Calu3 (cell line): Measurements from ENCODE around the gene KSR2. TPM values are rescaled to one million over a fixed set of nuclear protein-coding genes. Genes with fewer than 3 reads are reported as not detected.

Source experiments
- BruUV-seq: library from RNA; stranded (reverse); fragments of 400-500 nt; replicated peaks from 2 replicates; lab custom pipeline; 2021; lab: Mats Ljungman, UMichigan
- CTCF ChIA-PET: fragments of 300-600 bp; sonication (Branson Sonifier 250); formaldehyde crosslinking; loops from one replicate; lab custom pipeline; 2022; ENCODE audit warnings: antibody characterized with exemption; lab: Charles Lee
- DNase-seq: peaks from one replicate; pipeline ENCODE4 v3.0.0; 2022
- H3K27ac Mint-ChIP-seq: one replicate; pipeline ENCODE4 v1.8.0; 2022; ENCODE audit warnings: mixed read lengths; ENCODE audit not compliant: unreplicated experiment
- H3K27me3 Mint-ChIP-seq: one replicate; pipeline ENCODE4 v1.8.0; 2022; ENCODE audit warnings: mixed read lengths; ENCODE audit not compliant: unreplicated experiment
- H3K36me3 Mint-ChIP-seq: one replicate; pipeline ENCODE4 v1.8.0; 2022; ENCODE audit warnings: mild to moderate bottlenecking, moderate library complexity, mixed read lengths; ENCODE audit not compliant: insufficient read depth, unreplicated experiment
- H3K4me1 Mint-ChIP-seq: one replicate; pipeline ENCODE4 v1.8.0; 2022; ENCODE audit warnings: mild to moderate bottlenecking, low read depth, mixed read lengths; ENCODE audit not compliant: unreplicated experiment
- H3K4me3 Mint-ChIP-seq: one replicate; pipeline ENCODE4 v1.8.0; 2022; ENCODE audit warnings: mild to moderate bottlenecking, low read depth, moderate library complexity, mixed read lengths; ENCODE audit not compliant: unreplicated experiment
- H3K9me3 Mint-ChIP-seq: one replicate; pipeline ENCODE4 v1.8.0; 2022; ENCODE audit warnings: low read depth, mixed read lengths; ENCODE audit not compliant: unreplicated experiment
- CTCF ChIP-seq: fragments of 200-600 bp; IDR thresholded peaks from one replicate; pipeline ENCODE4 v1.8.0; 2022; ENCODE audit warnings: antibody characterized with exemption; ENCODE audit not compliant: unreplicated experiment
- intact Hi-C: fragments of 100-400 bp; cut with micrococcal nuclease; formaldehyde crosslinking; loops from one replicate; pipeline ENCODE4 v1.10.0; 2022; ENCODE audit not compliant: unreplicated experiment
- total RNA-seq: library from RNA; stranded (reverse); gene quantifications from 2 replicates; pipeline ENCODE4 v1.2.3, GENCODE V29; 2022

Gene KSR2
- total RNA-seq, 1 experiment from 2014 or later: 1.9 TPM

DNA sequence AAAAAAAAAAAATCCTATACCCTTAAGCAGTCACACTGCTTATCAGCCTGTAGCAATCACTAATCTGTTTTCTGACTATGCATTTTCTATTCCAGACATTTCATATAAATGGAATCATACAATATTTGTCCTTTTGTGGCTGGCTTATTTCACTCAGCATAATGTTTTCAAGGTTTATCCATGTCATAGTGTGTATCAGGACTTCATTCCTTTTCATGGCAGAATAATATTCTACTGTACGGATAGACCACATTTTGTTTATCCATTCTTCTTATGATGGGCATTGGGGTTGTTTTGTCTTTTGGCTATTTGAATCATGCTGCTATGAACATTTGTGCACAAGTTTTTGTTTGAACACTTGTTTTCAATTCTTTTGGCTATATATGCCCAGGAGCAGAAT is 8.6 kb upstream of the KSR2 start:
- TF ChIP-seq CTCF: no peak
- H3K9me3 Mint-ChIP-seq: no peaks in the 10 kb centered on the region
- no peak for DNase-seq
- intact Hi-C loops: no loop called here
- no peaks in the 10 kb centered on the region for H3K36me3 Mint-ChIP-seq
- CTCF ChIA-PET: interaction anchor here (0.6 kb wide), 1 partner anchor 1497 kb away, joined by 4 read pairs; no protein-coding TSS in a partner anchor
- H3K27me3 Mint-ChIP-seq: no peaks in the 10 kb centered on the region
- no peak overlapping the region for H3K27ac Mint-ChIP-seq
- no peaks in the 10 kb centered on the region for H3K4me1 Mint-ChIP-seq
- no TSS peak for BruUV-seq
- no peak overlapping the region for H3K4me3 Mint-ChIP-seq

GRCh38 chr12:117975006-117975405 is 6.2 kb upstream of the KSR2 start:
- Mint-ChIP-seq H3K27ac (no peak overlapping the region), H3K4me3 (no peak overlapping the region), H3K36me3 (no peaks in the 10 kb centered on the region), H3K27me3 (no peaks in the 10 kb centered on the region), H3K4me1 (no peaks in the 10 kb centered on the region), H3K9me3 (peaks cover 2% of the 10 kb centered on the region)
- no peak for TF ChIP-seq CTCF
- BruUV-seq: no TSS peak
- intact Hi-C loops: no loop called here
- no peak for DNase-seq
- CTCF ChIA-PET: no interaction called here

- peaks cover 9% of the 10 kb centered on the region for H3K27me3 Mint-ChIP-seq
- CTCF ChIA-PET: no interaction called here
- no peak for DNase-seq
- peaks cover 2% of the 10 kb centered on the region for H3K9me3 Mint-ChIP-seq
- no TSS peak for BruUV-seq
- no peak for TF ChIP-seq CTCF
- H3K4me1 Mint-ChIP-seq: peaks cover 10% of the 10 kb centered on the region
- H3K4me3 Mint-ChIP-seq: no peak overlapping the region
- peaks cover 18% of the 10 kb centered on the region for H3K36me3 Mint-ChIP-seq
- H3K27ac Mint-ChIP-seq: no peak overlapping the region
- intact Hi-C loops: no loop called here
Measured at GRCh38 chr12:117972301-117972700, 3.5 kb upstream of the KSR2 start.

GRCh38 chr12:117970334-117970733 is 1.5 kb upstream of the KSR2 start:
- Mint-ChIP-seq H3K4me1 (peaks cover 10% of the 10 kb centered on the region), H3K4me3 (peak overlapping the region; percentile 8), H3K36me3 (peaks cover 18% of the 10 kb centered on the region), H3K9me3 (peaks cover 2% of the 10 kb centered on the region), H3K27ac (no peak overlapping the region), H3K27me3 (peaks cover 28% of the 10 kb centered on the region)
- TF ChIP-seq CTCF: no peak
- DNase-seq: no peak
- CTCF ChIA-PET: no interaction called here
- intact Hi-C loops: no loop called here
- BruUV-seq: no TSS peak
